HG02870 (cell line): ENCODE results near the gene SYNDIG1.

Source experiments
- ATAC-seq: cut with Tn5 transposase; IDR thresholded peaks from one replicate; pipeline ENCODE4 v1.9.1; 2021; ENCODE audit warnings: mild to moderate bottlenecking, moderate library complexity; ENCODE audit not compliant: unreplicated experiment

SYNDIG1 gene

DNA sequence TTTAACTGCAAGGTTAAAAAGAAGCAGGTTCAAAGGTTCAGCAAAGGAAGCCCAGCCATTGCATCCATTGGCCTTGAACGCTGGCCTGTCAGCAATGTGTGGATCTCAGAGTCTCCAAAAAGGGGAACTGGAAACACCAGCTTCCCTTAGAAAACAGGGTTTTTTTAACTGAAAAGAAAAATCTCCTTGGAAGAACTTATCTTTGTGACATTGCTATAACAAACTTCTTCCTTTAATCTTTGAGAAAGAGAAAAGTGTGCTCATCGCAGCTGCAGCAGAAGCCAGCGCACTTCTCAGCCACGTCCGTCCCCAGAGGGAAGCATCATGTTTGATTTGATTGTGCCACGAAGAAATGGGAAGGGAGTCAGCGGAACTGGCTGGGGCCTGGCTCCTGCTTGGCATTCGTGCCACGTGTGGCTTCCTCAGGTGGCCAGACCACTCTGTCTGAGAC is 215.0 kb downstream of the SYNDIG1 start:
- no peak for ATAC-seq

DNA sequence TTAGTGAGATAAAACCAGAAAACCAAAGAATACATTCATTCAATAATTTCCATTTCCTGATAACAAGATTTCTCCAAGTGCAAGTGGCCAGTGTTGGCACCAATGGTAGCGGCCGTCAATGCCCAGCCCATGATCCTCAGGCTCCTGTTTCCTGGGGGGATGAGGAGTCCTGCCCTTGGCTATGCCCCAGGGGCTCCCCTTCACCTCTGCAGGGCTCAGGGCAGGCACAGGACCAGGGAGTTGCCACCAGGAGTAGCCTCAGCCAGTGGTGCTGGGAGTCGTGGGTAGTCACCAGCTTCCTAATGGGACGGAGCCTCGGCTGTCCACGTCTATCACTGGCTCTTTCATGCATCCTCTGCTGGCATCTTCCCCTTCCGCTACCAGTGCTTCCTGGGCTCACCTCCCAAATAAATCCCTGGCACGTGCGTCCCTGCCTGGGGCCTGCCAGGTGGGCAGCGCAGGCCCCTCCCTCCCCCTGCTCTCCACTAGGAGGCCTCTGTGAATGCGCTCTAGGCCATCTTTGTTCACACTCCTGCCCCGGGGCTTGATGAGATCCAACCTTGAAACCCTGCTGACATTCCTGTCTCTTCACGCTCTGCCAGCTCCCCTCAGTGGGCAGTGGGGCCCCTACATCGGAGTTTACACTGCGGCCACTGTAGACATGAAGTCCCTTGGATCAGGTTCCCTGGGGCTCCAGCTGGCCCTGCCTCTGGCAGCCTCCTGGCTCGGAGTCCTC is 215.7 kb downstream of the SYNDIG1 start:
- no peak for ATAC-seq

DNA sequence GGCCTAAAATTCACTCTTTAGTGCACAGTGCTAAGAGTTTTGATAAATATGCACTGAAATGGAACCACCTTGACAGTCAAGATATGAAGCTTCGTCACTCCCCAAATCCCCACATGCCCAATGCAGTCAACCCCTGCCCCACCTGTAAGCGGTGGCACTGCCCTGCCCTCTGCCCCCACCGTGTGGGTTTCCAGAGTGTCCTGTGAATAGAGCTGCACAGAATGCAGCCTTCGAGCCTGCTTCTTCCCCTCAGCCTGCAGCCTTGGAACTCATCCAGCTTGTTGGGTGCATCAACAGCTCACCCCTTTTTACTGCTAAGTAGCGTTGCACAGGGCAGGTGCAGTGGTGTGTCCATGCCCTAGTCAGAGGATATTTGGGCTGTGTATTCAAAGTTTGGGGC is 216.3 kb downstream of the SYNDIG1 start:
- ATAC-seq, result no peak

DNA sequence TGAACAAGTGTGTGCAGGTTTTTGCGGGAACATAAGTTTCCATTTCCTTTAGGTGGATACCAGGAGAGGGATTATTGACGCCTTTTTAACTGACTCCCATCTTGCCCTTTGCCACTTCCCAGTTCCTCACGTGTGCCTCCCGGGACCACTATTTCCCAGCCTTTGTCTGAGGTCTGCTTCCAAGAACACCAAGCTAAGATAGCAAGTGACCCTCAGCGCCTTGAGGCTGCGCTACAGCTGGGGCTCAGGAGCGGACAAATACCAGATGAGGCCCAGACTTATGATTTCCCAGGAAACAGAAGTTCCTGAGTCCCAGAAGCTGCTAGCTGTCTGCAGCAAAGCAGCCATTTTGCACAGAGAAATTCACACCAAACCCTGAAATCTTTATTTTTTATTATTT is 216.7 kb downstream of the SYNDIG1 start:
- ATAC-seq, result no peak

DNA sequence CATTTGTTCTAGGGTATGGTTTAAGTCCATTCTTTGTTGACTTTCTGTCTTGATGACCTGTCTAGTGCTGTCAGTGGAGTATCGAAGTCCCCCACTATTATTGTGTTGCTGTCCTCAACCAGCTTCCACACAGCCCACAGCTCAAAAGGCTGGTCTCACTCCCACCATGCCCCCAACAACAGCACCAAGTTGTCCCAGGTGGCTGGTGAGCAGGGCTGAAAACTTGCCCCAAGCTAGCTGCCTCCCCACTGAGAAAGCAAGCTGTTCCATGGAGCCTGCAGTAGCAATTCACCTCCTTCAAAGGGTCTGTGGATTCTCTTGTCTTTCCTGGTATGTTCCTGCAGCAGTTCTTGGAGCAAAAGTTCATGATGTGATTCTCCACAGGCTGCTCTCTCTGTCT is 221.0 kb downstream of the SYNDIG1 start:
- no peak for ATAC-seq

DNA sequence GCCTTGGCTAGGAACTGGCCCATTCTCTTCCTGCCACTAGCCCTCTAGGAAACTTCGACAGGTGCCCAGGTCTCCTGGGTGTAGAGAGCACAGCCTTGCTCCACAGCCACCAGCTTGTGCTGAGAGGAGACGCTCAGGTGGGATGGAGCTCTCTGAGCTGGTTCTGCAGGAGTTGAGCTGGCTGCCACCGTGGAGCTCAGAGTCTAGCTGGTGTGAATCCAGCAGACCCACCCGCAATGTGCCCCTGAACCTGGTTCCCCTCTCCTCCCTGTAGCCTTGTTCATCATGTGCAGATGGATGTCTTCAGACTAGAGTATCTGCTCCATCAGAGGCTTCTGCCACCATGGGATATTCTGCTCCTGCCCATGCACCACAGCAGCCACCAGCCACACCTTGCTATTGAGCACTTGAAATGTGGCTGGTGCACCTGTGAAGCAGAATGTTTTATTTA is 222.5 kb downstream of the SYNDIG1 start:
- ATAC-seq, result no peak

DNA sequence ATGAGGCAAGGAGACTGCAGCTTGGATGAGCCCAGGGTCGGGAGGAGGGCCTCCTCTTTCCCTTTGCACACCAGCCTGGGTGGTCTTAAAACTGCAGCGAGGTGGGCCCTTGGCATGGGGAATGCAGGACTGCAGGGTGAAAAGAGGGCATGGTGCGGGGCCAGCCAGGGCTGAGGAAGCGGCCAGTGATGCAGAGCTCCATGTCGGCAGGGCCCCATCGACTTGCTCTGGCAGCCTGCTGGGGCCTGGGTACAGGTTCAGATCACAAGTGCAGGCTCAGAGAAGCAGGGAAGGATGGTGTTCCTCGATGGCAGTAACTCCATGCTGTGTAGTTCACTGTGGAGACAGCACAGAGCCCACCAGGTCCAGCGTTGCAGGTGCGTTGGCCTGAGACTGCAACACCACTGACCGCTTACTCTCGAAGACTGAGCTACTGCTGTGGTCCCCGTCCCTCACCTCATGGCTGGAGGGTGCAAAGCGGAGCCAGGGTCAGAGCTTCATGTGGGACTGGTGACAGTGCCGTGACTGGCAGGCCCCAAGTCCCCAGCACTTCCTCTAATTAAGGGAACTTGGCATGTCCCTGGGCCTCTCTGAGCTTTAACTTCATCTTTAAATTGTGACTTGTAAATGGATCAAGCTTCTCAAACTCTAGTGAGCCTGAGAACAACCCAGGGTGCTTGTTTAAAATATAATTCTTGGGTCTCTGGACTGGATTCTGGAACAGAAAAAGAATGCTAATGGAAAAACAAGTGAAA is 223.2 kb downstream of the SYNDIG1 start:
- no peak for ATAC-seq

DNA sequence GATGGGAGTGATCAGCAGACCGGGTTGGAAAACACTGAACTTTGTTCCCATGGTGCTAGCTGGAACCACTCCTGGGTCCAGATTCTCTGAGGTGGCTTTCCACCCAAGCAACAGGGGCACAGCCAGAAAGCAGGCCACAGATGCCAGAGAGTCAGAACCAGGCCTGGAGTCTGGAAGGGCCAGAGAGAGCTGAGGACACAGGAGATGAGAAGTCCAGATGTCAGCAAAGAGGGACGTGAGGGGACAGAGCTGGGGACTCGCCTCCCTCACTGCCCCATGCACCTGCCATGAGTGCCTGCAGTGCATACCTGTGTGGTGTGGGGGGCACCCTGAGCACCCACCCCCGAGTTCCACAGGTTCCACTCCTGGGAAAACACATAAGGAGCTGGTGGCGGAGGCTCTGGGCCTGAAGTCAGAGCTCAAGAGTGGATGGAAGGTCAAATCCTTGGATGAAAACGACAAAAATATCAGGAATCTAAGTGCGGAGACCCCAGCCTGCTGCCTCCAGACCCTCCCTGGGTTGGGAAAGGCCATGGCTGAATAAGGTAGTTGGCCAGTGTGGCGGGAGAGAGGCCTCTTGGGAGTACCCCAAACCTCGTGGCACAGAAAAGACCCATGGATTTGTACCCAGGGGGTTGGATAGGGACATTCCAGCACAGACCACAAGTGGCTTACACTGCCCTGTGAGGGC is 224.2 kb downstream of the SYNDIG1 start:
- ATAC-seq, result no peak

DNA sequence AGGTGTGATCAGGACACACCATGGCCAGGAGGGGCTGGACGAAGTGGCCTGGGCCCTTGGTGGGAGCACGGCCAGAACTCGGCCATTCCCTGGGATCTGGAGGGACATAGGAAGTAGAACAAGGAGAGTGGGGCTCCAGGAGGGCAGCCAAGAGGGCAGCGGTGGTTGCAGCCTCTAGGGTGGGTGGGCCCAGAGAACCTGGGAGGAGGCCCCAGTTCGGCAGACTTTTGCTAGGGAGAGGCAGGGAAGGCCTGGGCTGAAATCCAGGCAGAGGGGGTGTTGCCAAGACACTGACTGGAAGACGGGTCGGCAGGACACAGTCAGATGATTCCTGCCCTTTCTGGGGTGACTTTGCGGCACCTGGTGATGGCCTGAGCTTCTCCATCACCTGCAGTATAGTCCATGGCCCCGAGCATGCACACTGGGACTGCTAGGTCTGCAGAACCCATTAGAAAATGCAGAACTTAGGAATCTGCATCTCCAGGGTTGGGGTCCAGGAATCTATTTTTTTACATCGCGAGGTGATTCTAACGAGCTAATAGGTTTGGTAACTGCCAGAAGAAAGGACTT is 224.8 kb downstream of the SYNDIG1 start:
- ATAC-seq, result no peak

DNA sequence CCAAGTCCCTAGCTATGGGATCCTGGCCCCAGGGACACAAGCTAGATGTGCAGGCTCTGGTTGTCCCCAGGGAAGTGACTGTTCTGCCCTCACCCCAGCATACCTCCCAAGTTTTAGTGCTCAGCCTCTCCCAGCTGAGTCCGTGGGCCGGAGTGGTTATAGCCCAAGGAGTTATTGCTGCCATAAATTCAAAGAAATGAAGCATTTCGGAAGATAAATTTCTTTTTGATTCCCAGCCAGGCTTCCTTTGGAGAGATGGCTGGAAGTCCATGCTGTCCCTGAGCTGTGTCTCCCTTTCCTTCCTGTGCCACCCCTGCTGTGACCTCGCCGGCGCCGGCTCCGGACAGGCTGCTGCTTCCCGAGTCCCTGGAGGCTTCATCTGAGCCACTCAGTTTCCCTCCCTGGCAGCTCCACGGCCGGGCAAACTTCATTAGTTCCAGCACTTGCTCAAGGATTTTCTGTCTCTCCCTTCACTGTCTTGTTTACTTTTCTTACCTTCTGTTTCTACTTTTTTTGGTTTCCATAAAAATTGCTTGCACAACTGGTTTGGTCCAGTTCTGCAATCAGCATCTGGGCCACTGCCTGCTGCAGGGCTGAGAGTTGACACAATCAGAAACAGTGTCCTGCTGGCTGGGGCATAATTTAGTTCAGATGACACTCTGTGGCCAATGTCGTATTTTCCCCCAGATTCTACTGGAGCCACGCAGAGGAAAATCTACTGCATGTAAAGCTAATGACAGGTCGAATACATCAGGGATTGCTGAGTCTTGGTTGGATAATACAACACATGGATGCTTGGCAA is 225.5 kb downstream of the SYNDIG1 start:
- no peak for ATAC-seq

DNA sequence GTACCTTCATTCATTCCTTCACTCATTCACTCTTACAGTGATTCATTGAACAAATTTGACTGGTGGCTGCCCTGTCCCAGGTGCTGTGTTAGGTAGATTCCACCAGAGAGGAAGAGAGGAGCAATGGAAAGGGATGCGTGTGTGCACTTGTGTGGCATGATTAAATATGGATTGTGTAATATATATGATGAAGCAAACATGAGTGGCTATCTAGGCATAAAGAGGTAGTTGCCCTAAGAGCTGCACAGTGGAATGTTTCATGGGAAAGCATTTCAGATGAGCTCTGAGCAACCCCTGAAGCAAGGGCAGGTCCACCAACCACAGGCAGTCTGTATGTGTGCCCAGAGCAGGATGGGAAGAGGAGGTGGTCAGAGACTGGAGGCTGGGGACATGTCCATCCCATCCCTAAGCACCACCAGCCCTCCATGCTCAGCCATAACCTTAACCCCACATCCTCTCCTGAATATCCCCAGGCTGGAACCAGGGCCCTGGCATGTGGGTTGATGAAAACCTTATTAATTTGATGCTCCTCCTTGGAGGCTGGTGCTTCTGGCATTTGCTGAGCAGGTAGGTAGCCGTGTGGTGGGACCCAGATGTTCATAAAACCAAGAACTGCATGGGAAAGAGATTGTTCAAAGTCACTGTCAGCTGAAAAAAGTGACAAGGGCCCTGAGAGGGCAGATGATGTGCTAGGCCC is 226.2 kb downstream of the SYNDIG1 start:
- ATAC-seq, result no peak

DNA sequence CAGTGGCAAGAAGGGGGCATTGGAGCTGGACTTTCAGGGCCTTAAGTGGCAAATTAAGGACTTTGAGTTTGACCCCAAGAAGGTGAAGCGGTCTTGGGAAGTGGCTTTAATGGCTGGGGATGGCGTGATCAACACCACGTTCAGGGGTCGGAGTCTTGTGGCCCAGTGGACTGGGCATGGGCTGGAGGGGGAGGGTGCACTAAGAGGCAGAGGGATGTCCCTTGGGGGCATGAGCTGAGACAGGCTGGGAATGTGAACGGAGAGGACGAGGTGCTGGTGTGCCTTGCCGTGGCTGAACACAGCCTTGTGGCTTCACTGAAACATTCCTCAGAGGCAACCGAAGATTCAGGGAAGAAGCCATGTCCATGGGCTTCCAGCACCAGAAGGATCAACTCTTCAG is 227.0 kb downstream of the SYNDIG1 start:
- no peak for ATAC-seq

DNA sequence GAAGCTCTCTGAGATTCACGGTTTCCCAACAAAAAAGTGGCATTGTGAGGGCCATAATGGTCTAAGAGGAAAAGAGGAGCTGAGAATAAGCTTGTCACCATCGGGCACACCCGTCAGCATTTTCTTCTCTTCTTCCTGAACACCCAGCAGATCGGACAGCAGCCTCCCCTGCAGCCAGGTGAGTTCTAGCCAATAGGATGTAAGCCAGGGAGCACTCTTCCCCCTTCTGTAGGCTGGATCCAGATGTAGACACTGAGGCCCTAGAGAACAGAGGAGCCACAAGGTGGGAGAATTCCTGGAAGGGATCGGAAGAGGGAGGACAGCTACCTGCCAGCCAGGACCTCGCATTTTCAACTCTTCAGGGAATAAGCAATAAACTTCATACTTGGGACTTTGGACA is 228.0 kb downstream of the SYNDIG1 start:
- ATAC-seq, result no peak

DNA sequence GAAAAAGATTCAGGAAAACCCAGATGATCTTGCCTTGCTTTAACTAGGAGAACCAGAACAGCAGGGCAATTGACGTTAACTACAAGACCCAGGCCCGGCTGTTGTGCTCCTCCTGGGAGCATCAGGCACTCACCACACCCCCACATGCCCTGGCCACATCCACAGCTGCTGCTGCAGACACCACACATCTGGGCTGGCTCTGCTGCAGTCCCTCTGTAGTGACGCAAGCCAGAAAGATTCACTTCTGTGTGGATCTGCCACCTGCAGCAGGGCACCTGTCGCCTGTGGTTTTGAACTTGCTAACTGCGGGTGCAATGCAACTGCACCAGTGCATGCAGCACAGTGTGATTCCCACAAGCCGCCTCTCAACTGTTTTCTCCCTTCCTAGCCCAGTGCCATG is 228.8 kb downstream of the SYNDIG1 start:
- ATAC-seq, result no peak

DNA sequence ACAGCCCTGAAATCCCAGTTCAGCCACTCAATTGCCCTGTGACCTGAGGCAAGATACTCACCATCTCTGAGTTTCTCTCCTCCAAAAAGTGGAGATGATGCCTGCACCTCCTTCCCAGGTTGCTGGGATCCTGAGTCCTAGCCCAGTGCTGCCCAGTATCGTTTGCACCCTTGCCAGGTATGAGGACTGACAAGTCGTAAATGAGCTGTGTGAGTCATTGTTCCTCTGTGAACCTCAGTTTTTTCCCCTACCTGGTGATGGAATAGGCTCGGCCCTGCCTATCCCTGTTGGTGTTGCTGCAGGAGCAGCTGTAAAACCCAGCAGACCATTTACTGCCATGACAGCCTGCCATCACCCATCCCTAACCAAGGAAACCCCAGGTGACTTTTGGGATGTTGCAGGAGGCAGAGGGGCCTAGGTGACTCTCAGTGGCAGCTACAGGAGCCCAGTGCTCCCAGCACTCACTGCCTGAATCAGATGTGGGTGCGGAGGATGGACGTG is 229.3 kb downstream of the SYNDIG1 start:
- ATAC-seq, result no peak

DNA sequence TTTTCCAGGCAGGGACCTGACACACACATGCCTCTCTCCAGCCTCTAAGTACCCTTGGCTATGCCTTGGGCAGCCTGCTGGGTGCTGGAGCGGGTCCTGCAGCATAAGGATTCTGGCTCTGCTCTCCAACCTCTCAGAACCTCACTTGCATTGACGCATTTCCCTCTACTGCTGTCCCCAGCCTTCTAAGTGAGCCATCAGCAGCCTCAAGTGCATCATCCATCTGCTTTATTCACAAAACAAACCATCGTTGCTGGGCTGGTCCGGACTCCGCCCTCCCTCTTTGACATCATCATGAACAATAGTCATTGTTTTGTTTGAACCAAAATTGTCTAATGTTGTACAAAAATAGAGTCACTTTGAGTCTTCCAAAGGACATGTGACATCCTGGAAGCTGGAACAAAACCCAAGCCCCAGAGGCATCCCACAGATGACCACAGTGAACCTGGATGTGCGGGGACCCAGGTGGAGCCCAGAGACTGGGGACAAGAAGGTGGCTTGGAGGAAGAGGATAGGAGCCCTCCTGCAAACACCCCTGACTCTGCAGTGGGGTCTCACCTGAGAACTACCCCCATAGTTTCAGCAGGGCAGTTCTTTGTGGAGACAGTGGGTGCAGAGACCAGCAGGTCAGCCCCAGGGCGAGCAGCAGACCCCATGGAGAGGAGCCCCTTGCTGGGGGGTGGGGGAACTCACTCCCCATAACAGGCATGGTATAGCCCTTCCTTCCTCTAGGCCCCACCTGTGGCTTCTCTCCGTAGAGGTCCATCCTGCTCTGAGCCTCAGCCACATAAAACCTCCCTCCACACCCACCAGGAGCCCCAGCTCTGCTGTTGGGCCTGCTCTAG is 230.1 kb downstream of the SYNDIG1 start:
- no peak for ATAC-seq

DNA sequence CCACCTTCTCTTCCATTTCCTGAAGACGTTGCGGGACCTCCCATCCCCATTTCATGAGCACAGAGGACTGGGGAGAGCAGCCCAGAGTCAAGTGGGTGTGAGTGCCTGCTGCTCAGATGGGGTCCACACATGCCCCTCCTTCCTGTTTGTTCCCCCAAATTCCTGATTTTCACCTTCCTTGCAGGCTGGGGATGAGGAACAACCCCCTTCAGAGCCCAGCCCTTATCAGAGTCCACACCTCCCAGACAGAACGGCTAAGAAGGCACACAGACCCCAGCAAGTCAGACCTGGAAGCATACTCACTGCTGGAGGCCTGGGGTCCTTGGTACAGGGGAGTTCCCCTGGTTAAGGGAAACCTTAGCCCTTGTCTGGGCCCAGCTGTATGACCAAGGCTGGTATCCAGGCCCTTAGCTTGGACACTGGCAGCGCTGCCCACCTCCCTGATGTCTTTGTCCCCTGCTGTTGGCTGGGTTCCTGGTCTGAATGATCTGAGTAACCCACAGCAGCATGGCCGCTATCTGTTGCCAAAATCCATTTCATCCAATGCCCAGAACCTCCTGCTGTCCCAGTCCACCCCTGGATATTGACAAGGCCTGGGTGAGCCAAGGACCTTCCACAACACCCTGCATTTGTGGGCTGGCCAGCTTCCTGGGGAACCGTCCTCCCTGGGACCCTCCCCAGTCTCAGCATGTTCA is 230.9 kb downstream of the SYNDIG1 start:
- no peak for ATAC-seq

DNA sequence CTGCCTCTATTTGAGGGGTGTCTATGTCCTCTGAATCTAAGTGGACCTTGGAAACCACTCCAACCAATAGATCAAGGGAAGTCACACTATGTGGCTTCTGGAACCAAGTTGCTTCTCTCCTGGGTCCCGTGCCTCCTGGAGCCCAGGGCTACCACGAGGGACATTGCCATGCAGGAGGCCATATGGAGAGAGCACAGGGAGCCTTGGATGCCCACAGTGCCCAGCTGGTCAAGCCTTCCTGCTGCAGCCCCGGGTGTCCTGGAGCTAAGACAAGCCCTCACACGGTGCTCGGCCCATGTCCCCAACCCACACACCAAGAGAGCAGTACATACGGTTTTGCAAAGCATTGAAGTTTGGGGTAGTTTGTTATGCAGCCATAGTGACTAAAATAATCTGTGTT is 231.6 kb downstream of the SYNDIG1 start:
- ATAC-seq, result no peak
